ENCODE data around the gene VAMP4. TPM values are rescaled to one million over a fixed set of nuclear protein-coding genes. Genes with fewer than 3 reads are reported as not detected.

VAMP4 gene
- total and polyA plus RNA-seq, 10 of the 15 experiments (the other 5 are each of a cell fraction or from before 2014, with no cell fraction given): 0.90 to 7.9 (median 4.3) TPM

DNA sequence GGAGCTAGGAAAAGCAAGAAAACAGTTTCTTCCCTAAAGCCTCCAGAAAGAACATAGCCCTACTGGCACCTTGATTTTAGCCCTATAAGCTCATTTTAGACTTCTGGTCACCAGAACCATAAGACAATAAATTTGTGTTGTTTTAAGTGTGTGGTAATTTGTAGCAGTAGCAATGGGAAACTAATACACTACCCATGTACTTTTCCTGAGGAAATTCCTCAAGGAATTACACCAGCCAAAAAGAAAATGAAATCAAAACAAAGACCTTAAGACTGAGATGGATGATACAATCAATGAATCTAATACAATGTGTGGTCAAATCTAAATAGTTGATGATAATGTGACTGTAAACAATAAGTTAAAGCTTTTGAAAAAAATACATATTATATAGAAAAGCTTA, 11.8 kb downstream of the VAMP4 start:
- in situ Hi-C loops (cut with MboI): no loop called here
- TF ChIP-seq, protein P1, sequence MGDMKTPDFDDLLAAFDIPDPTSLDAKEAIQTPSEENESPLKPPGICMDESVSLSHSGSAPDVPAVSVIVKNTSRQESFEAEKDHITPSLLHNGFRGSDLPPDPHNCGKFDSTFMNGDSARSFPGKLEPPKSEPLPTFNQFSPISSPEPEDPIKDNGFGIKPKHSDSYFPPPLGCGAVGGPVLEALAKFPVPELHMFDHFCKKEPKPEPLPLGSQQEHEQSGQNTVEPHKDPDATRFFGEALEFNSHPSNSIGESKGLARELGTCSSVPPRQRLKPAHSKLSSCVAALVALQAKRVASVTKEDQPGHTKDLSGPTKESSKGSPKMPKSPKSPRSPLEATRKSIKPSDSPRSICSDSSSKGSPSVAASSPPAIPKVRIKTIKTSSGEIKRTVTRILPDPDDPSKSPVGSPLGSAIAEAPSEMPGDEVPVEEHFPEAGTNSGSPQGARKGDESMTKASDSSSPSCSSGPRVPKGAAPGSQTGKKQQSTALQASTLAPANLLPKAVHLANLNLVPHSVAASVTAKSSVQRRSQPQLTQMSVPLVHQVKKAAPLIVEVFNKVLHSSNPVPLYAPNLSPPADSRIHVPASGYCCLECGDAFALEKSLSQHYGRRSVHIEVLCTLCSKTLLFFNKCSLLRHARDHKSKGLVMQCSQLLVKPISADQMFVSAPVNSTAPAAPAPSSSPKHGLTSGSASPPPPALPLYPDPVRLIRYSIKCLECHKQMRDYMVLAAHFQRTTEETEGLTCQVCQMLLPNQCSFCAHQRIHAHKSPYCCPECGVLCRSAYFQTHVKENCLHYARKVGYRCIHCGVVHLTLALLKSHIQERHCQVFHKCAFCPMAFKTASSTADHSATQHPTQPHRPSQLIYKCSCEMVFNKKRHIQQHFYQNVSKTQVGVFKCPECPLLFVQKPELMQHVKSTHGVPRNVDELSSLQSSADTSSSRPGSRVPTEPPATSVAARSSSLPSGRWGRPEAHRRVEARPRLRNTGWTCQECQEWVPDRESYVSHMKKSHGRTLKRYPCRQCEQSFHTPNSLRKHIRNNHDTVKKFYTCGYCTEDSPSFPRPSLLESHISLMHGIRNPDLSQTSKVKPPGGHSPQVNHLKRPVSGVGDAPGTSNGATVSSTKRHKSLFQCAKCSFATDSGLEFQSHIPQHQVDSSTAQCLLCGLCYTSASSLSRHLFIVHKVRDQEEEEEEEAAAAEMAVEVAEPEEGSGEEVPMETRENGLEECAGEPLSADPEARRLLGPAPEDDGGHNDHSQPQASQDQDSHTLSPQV (IDR thresholded peaks at IDR 0.05): no peak
- TF ChIP-seq ZBED1 (IDR thresholded peaks at IDR 0.05; ENCODE audit: borderline replicate concordance): no peak
- H3K36me3 ChIP-seq (ENCODE audit: control insufficient read depth in 2 of 2, insufficient read depth in 2 of 2, low read length in 1 of 2): peaks cover 0 to 5% of the 10 kb centered on the region in 2 experiments; a peak in 1 of 4 replicates
- no peak overlapping the region for H3K4me3 ChIP-seq
- H3K27me3 ChIP-seq (replicated peaks in 1 of 2; ENCODE audit: control insufficient read depth in 2 of 2, insufficient read depth in 2 of 2, low read length in 1 of 2): no peaks in the 10 kb centered on the region
- ATAC-seq (no peak), FAIRE-seq (no peak), DNase-seq (ENCODE audit: low read depth, low spot score) (no peak)
- H3K4me1 ChIP-seq (ENCODE audit: control insufficient read depth, insufficient read depth, low read length): no peaks in the 10 kb centered on the region
- H4K20me1 ChIP-seq (ENCODE audit: control insufficient read depth, insufficient read depth): no peaks in the 10 kb centered on the region
- RAD21 ChIA-PET (ENCODE audit: unreplicated experiment): interaction anchor here (1.5 kb wide), 1 partner anchor 14 kb away, joined by 4 read pairs; no protein-coding TSS in a partner anchor
- no TSS peak for BruUV-seq (replicated peaks)
- intact Hi-C loops (cut with micrococcal nuclease; ENCODE audit: unreplicated experiment): no loop called here
- no peak overlapping the region for H3K4me2 ChIP-seq (ENCODE audit: control insufficient read depth, insufficient read depth)
- no peak overlapping the region for H2AFZ ChIP-seq (ENCODE audit: control insufficient read depth, low read depth, low read length)
- H3K79me2 ChIP-seq (ENCODE audit: control insufficient read depth, insufficient read depth, low read length): no peaks in the 10 kb centered on the region
- no peaks in the 10 kb centered on the region for H3K9me3 ChIP-seq (replicated peaks; ENCODE audit: control insufficient read depth, insufficient read depth, low read length)
- POLR2A ChIA-PET: interaction anchor here (0.9 kb wide), 1 partner anchor 10 kb away, joined by 3 read pairs; no protein-coding TSS in a partner anchor
- no peak overlapping the region for H3K9ac ChIP-seq (ENCODE audit: control insufficient read depth, insufficient read depth, low read length)
- SMC1A ChIA-PET (ENCODE audit: uncharacterized antibody, unreplicated experiment): interaction anchor here (1.0 to 3.8 kb wide), 3 partner anchors 10 to 12 kb away, joined by 4 to 27 read pairs (median 8); partner anchors contain the start of gene VAMP4
- CTCF ChIA-PET: interaction anchor here (1.2 to 2.8 kb wide), 3 partner anchors 12 to 85 kb away, joined by 4 to 7 read pairs (median 5); no protein-coding TSS in a partner anchor
- H3K27ac ChIP-seq (ENCODE audit: control insufficient read depth, insufficient read depth): no peak overlapping the region

DNA sequence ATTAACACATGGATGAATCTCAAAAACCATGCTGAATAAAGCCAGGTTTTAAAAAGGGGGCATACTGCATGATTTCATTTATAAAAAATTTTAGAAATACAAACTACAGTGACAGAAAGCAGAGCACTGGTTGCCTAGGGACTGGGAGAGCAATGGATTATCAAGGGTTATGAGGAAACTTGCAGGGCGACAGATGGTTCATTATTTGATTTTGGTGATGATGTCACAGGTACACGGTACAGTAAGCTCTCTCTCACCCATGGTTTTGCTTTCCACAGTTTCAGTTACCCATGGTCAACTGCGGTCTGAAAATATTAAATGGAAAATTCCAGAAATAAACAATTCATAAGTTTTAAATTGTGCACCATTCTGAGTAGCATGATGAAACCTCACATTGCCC, 14.1 kb downstream of the VAMP4 start:
- POLR2A ChIA-PET: no interaction called here
- WGBS (ENCODE audit: insufficient coverage, insufficient replicate concordance, low lambda C conversion rate, missing lambda C conversion rate): 84% methylated on average over 3 of the region's 3 CpGs
- H3K9me3 ChIP-seq (replicated peaks; ENCODE audit: control insufficient read depth, insufficient read depth, low read length): peaks cover 5% of the 10 kb centered on the region; the same call in 2 of the 3 replicates
- no peaks in the 10 kb centered on the region for H3K4me1 ChIP-seq (ENCODE audit: control insufficient read depth, insufficient read depth, low read length)
- ATAC-seq (no peak), FAIRE-seq (no peak), DNase-seq (ENCODE audit: low read depth, low spot score) (no peak)
- H3K9ac ChIP-seq (ENCODE audit: control insufficient read depth, insufficient read depth, low read length): no peak overlapping the region
- in situ Hi-C loops (cut with MboI): no loop called here
- no TSS peak for BruUV-seq (replicated peaks)
- no peaks in the 10 kb centered on the region for H3K79me2 ChIP-seq (ENCODE audit: control insufficient read depth, insufficient read depth, low read length)
- intact Hi-C loops (cut with micrococcal nuclease; ENCODE audit: unreplicated experiment): no loop called here
- H3K4me3 ChIP-seq: no peak overlapping the region
- CTCF ChIA-PET: interaction anchor here (1.1 kb wide), 1 partner anchor 12 kb away, joined by 4 read pairs; no protein-coding TSS in a partner anchor
- peaks cover 0 to 5% of the 10 kb centered on the region in 2 experiments; a peak in 1 of 4 replicates for H3K36me3 ChIP-seq (ENCODE audit: control insufficient read depth in 2 of 2, insufficient read depth in 2 of 2, low read length in 1 of 2)
- SMC1A ChIA-PET (ENCODE audit: uncharacterized antibody, unreplicated experiment): interaction anchor here (0.9 kb wide), 1 partner anchor 25 kb away, joined by 3 read pairs; no protein-coding TSS in a partner anchor
- no peaks in the 10 kb centered on the region for H3K27me3 ChIP-seq (replicated peaks in 1 of 2; ENCODE audit: control insufficient read depth in 2 of 2, insufficient read depth in 2 of 2, low read length in 1 of 2)
- H2AFZ ChIP-seq (ENCODE audit: control insufficient read depth, low read depth, low read length): no peak overlapping the region
- RAD21 ChIA-PET (ENCODE audit: unreplicated experiment): no interaction called here
- no peaks in the 10 kb centered on the region for H4K20me1 ChIP-seq (ENCODE audit: control insufficient read depth, insufficient read depth)
- H3K4me2 ChIP-seq (ENCODE audit: control insufficient read depth, insufficient read depth): no peak overlapping the region
- no peak overlapping the region for H3K27ac ChIP-seq (ENCODE audit: control insufficient read depth, insufficient read depth)
- TF ChIP-seq YBX1 (IDR thresholded peaks at IDR 0.05) (no peak), LARP7 (IDR thresholded peaks at IDR 0.05) (no peak), ZNF217 (IDR thresholded peaks at IDR 0.05) (no peak)
- TF ChIP-seq, protein P2, sequence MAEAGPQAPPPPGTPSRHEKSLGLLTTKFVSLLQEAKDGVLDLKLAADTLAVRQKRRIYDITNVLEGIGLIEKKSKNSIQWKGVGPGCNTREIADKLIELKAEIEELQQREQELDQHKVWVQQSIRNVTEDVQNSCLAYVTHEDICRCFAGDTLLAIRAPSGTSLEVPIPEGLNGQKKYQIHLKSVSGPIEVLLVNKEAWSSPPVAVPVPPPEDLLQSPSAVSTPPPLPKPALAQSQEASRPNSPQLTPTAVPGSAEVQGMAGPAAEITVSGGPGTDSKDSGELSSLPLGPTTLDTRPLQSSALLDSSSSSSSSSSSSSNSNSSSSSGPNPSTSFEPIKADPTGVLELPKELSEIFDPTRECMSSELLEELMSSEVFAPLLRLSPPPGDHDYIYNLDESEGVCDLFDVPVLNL (IDR thresholded peaks at IDR 0.05; ENCODE audit: low read depth, low read length): no peak
